Panc1 (cell line): ENCODE data around the gene DEPDC5. TPM values are rescaled to one million over a fixed set of nuclear protein-coding genes. Genes with fewer than 3 reads are reported as not detected.

ENCODE experiments used
- ATAC-seq: fragments of 200-7000 bp; cut with Tn5 transposase; 2 replicates; pipeline ENCODE4 v1.9.1; 2020; ENCODE audit warnings: mild to moderate bottlenecking, moderate library complexity
- BruUV-seq: library from RNA; stranded (reverse); fragments of 400-500 nt; replicated peaks from 2 replicates; lab custom pipeline; 2021; lab: Mats Ljungman, UMichigan
- CTCF ChIA-PET: fragments of 300-600 bp; sonication (Branson Sonifier 250); formaldehyde crosslinking; loops from one replicate; lab custom pipeline; 2022; ENCODE audit warnings: antibody characterized with exemption; lab: Charles Lee
- POLR2A ChIA-PET: fragments of 300-600 bp; sonication (Branson Sonifier 250); formaldehyde crosslinking; loops from one replicate; lab custom pipeline; 2022; ENCODE audit warnings: antibody characterized with exemption; lab: Charles Lee
- DNase-seq: peaks from one replicate; pipeline ENCODE4 v3.0.0-alpha.2; 2010; ENCODE audit warnings: low read depth, low spot score
- H3K27ac ChIP-seq: 2 replicates; pipeline ENCODE4 v1.5.1; 2011; ENCODE audit warnings: mild to moderate bottlenecking, low read length, inconsistent platforms
- H3K27me3 ChIP-seq: fragments of 200-500 bp; sonication (Bioruptor generic); 2 replicates; pipeline ENCODE4 v1.6.0; 2014; ENCODE audit warnings: low read length, inconsistent platforms; ENCODE audit not compliant: control insufficient read depth, insufficient read depth
- H3K36me3 ChIP-seq: fragments of 200-500 bp; sonication (Bioruptor generic); 2 replicates; pipeline ENCODE4 v1.5.1; 2014; ENCODE audit warnings: inconsistent platforms, mild to moderate bottlenecking, low read length, moderate library complexity; ENCODE audit not compliant: control insufficient read depth, insufficient read depth
- H3K4me1 ChIP-seq: 2 replicates; pipeline ENCODE4 v1.5.1; 2011; ENCODE audit warnings: inconsistent platforms, mild to moderate bottlenecking, low read length, moderate library complexity; ENCODE audit not compliant: control insufficient read depth, insufficient read depth
- H3K4me3 ChIP-seq, 2 experiments: 2 replicates each; pipeline ENCODE4 v1.5.1; 2011 to 2012; ENCODE audit warnings: low read depth in 2 of 2, low read length in 2 of 2, mild to moderate bottlenecking in 2 of 2, inconsistent platforms in 1 of 2, moderate library complexity in 1 of 2
- H3K9me3 ChIP-seq: fragments of 200-500 bp; sonication (Bioruptor generic); 2 replicates; pipeline ENCODE4 v1.5.1; 2014; ENCODE audit warnings: low read depth, mild to moderate bottlenecking, inconsistent platforms, low read length, moderate library complexity; ENCODE audit not compliant: control insufficient read depth, insufficient read depth
- CTCF ChIP-seq: fragments of 450-650 bp; IDR thresholded peaks from 2 replicates; pipeline ENCODE4 v1.5.1; 2017; ENCODE audit warnings: mild to moderate bottlenecking
- POLR2AphosphoS5 ChIP-seq: IDR thresholded peaks from 2 replicates; pipeline ENCODE4 v1.6.1; 2012; ENCODE audit warnings: mild to moderate bottlenecking, low read depth, low read length, moderate library complexity
- REST ChIP-seq, 2 experiments: IDR thresholded peaks; 2 replicates each; pipeline ENCODE4 v1.6.1; 2011 to 2012; ENCODE audit warnings: low read depth in 2 of 2, control low read depth in 1 of 2, low read length in 1 of 2, mild to moderate bottlenecking in 1 of 2, moderate library complexity in 1 of 2; ENCODE audit not compliant: insufficient read depth in 1 of 2
- SIN3A ChIP-seq: IDR thresholded peaks from 2 replicates; pipeline ENCODE4 v1.6.1; 2012; ENCODE audit warnings: low read depth, mild to moderate bottlenecking, low read length, moderate library complexity, borderline replicate concordance; ENCODE audit not compliant: insufficient read depth
- TCF7L2 ChIP-seq: IDR thresholded peaks from 2 replicates; pipeline ENCODE4 v1.6.1; 2011; ENCODE audit warnings: mild to moderate bottlenecking, low read depth, low read length, inconsistent platforms
- in situ Hi-C: cut with HindIII; loops from 2 replicates; pipeline ENCODE4 v1.10.0; 2016; ENCODE audit warnings: low sequenced_read_pairs, low pct_unique_long_range_greater_than_20kb
- intact Hi-C: fragments of 100-400 bp; cut with micrococcal nuclease; formaldehyde crosslinking; loops from one replicate; pipeline ENCODE4 v1.10.0; 2022; ENCODE audit not compliant: unreplicated experiment
- total RNA-seq: library from RNA; stranded (reverse); gene quantifications from one replicate; pipeline ENCODE4 v1.2.1, GENCODE V29; 2021; ENCODE audit not compliant: unreplicated experiment

The DEPDC5 gene
- total RNA-seq, 1 experiment from 2014 or later, result 20.2 TPM

GRCh38 chr22:31893460-31893859, 139.6 kb downstream of the DEPDC5 start:
- Histone ChIP-seq H3K27ac (no peak overlapping the region), H3K36me3 (no peaks in the 10 kb centered on the region; the same call in 1 of the 2 replicates), H3K4me1 (no peaks in the 10 kb centered on the region), H3K9me3 (no peaks in the 10 kb centered on the region), H3K27me3 (no peaks in the 10 kb centered on the region), H3K4me3 (no peak overlapping the region)
- intact Hi-C loops, result no loop called here
- TF ChIP-seq REST (IDR thresholded peaks at IDR 0.05; ENCODE audit: insufficient read depth in 1 of 2, low read depth in 2 of 2, low read length in 1 of 2) (no peak), TCF7L2 (no peak), SIN3A (no peak), CTCF (no peak), POLR2AphosphoS5 (no peak)
- ATAC-seq, result no peak
- POLR2A ChIA-PET, result no interaction called here
- no TSS peak for BruUV-seq
- CTCF ChIA-PET, result no interaction called here
- no peak for DNase-seq
- in situ Hi-C loops, result no loop called here

GRCh38 chr22:31895411-31896123, 141.7 kb downstream of the DEPDC5 start:
- Histone ChIP-seq H3K4me3 (no peak overlapping the region), H3K27me3 (no peaks in the 10 kb centered on the region), H3K27ac (no peak overlapping the region), H3K36me3 (no peaks in the 10 kb centered on the region; the same call in 1 of the 2 replicates), H3K4me1 (no peaks in the 10 kb centered on the region), H3K9me3 (no peaks in the 10 kb centered on the region)
- TF ChIP-seq CTCF (no peak), TCF7L2 (no peak)
- DNase-seq (no peak), ATAC-seq (no peak)
- POLR2A ChIA-PET, result no interaction called here
- intact Hi-C loops (no loop called here), in situ Hi-C loops (no loop called here)
- CTCF ChIA-PET, result no interaction called here
- no TSS peak for BruUV-seq
